LNCaP clone FGC (cell line): ENCODE data around the gene IFT80.
"Not testable (repeated sequence)": the region's sequence is repeated elsewhere in the genome, so short reads cannot be mapped to it uniquely, and the experiment has no call there.

Source experiments
- DNase-seq: peaks from one replicate; pipeline ENCODE4 v3.0.0-alpha.2; 2011; ENCODE audit warnings: low read depth
- H3K4me3 ChIP-seq: 2 replicates; pipeline ENCODE4 v1.5.1; 2011; ENCODE audit warnings: mild to moderate bottlenecking, low read depth, low read length, control low read depth
- TF ChIP-seq, protein P1 (sequence below): IDR thresholded peaks from 2 replicates; pipeline ENCODE4 v1.5.1; 2012; ENCODE audit warnings: mild to moderate bottlenecking; ENCODE audit not compliant: control insufficient read depth, insufficient read depth; ENCODE audit errors: extremely low read depth

Gene IFT80

GRCh38 chr3:160245261-160245800, 153.7 kb downstream of the IFT80 start:
- TF ChIP-seq, protein P1, sequence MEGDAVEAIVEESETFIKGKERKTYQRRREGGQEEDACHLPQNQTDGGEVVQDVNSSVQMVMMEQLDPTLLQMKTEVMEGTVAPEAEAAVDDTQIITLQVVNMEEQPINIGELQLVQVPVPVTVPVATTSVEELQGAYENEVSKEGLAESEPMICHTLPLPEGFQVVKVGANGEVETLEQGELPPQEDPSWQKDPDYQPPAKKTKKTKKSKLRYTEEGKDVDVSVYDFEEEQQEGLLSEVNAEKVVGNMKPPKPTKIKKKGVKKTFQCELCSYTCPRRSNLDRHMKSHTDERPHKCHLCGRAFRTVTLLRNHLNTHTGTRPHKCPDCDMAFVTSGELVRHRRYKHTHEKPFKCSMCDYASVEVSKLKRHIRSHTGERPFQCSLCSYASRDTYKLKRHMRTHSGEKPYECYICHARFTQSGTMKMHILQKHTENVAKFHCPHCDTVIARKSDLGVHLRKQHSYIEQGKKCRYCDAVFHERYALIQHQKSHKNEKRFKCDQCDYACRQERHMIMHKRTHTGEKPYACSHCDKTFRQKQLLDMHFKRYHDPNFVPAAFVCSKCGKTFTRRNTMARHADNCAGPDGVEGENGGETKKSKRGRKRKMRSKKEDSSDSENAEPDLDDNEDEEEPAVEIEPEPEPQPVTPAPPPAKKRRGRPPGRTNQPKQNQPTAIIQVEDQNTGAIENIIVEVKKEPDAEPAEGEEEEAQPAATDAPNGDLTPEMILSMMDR, result no peak
- DNase-seq, result no peak
- H3K4me3 ChIP-seq, result no peak overlapping the region

DNA sequence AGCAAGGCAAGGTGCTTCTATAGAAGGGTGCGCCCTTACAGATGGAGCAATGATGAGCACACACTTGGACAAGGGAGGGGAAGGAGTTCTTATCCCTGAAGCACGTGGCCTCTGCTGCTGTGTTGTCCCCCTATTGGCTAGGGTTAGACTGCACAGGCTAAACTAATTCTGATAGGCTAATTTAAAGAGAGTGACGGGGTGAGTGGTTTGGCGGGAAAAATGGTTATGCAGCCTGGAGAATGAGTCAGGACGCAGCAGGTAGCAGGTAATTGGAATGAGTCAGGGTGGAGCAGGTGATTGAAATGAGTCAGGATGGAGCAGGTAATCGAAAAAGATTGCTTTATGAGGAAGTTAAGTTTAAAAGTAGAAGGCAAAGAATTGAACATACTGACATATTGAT, 158.3 kb downstream of the IFT80 start:
- DNase-seq, H3K4me3 ChIP-seq: not testable (repeated sequence)

GRCh38 chr3:160232014-160232413, 167.0 kb downstream of the IFT80 start:
- TF ChIP-seq, protein P1, result no peak
- DNase-seq, result no peak
- no peak overlapping the region for H3K4me3 ChIP-seq

DNA sequence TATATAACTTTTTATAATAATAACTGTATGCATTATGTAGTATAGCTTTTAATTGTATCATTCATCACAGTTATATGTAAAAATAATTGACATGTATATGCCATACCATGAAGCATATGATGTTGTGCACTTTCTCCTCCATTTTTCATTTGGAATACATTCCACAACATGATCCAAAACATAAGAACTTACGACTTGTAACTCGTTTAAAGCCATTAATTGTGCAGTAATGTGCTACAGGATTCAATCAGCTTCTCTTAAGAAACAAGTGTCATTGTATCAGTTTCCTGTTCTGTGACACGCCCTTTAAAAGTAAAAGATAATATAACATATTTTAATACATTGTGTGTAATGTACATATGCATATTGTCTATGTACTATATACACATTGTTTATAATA, 171.6 kb downstream of the IFT80 start:
- H3K4me3 ChIP-seq, result no peak overlapping the region
- TF ChIP-seq, protein P1, result no peak
- DNase-seq, result no peak

DNA sequence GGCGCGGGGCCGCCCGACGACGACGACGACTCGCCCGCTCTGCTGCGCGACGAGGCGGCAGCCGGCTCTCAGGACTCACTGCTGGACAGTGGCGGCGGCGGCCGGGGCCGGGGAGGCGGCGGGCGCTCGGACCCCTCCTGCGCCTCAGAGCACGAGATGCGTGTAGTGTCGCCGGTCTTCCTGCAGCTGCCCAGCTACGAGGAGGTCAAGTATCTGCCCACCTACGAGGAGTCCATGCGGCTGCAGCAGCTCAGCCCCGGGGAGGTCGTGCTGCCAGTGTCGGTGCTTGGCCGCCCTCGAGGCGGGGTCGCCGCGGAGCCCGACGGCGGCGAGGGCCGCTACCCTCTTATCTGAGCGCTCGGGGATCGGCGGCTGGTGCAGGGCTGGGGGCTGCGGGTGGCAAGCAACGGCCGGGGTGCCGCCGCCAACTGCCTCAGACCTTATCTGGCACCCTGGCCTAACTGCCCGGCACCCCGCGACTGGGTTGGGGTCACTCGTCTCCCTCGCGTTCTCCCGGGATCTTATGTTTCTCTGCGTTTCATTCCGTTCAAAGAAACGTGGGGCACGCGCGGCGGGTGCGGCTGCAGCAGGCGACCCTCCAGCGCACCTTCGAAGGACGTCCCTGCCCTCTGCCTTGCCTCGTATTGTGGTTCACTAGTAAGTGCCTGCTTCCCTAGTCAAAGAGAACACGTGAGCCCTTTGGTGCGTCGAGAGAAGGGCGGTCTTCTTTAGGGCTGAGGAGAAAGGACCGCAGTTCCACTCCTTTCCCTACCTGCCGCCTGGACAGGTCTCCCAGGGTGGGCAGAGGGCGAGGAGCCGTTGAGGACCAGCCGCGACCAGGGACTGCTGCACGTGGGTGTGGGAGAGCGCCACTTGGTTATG, 172.8 kb downstream of the IFT80 start:
- no peak for DNase-seq
- H3K4me3 ChIP-seq, result peak overlapping the region; percentile 44
- TF ChIP-seq, protein P1, result no peak

DNA sequence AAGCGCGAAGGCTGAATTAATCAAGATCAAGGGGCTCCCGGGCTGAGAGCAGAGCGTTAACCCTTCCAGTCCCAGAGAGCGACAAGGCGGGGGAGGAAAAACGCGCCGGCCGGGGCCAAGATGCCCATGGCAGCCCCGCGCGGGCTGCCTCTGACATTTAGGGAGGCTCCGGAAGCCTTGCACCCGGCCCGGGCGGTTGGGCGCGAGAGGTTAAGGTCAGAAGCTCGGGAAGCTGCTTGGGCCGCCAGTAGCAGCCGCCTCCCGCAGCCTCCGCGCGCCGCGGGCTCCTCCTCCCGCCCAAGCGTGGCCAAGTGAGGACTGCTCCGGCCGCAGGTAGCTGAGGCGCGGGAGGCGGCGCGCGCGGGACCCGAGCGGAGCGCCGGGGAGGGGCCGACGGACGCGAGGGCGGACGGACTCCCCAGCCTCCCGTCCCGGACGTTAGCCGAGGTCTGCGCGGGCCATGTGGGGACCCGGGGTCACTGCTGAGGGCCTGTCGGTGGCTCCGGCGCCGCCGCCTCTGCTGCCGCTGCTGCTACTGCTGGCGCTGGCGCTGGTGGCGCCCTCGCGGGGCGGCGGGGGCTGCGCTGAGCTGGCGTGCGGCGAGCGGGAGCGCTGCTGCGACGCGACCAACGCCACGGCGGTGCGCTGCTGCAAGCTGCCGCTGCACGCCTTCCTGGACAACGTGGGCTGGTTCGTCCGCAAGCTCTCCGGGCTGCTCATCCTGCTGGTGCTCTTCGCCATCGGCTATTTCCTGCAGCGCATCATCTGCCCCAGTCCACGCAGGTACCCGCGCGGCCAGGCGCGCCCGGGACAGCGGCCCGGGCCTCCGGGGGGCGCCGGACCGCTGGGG, 173.6 kb downstream of the IFT80 start, which contains the start of gene C3orf80:
C3orf80 (plus strand) TSS at position 247 of the 850 bp plus-strand sequence; CDS start at position 461, 214 bp downstream.
- TF ChIP-seq, protein P1, result peak; percentile 65
- DNase-seq, result no peak
- H3K4me3 ChIP-seq, result peak within 1 kb of the TSS; percentile 44

- H3K4me3 ChIP-seq, result peak overlapping the region; percentile 44
- TF ChIP-seq, protein P1, result no peak
- DNase-seq, result no peak
Observed at GRCh38 chr3:160224811-160225175, 174.2 kb downstream of the IFT80 start.
